Gastrocnemius medialis (tissue), 4 donors: ENCODE data around the gene RCAN2. TPM values are rescaled to one million over a fixed set of nuclear protein-coding genes. Genes with fewer than 3 reads are reported as not detected.

Experiments
- ATAC-seq, 2 donors: fragments of 150-250 bp; one replicate each; pipeline ENCODE4 v1.9.1; 2016
- DNase-seq, 2 donors: peaks; one replicate each; pipeline ENCODE4 v3.0.0-alpha.2; 2019
- H3K27ac ChIP-seq, 4 donors: fragments of 200-600 bp; sonication (generic); 1 replicate in 1 of 4; 2 replicates in 3 of 4; pipeline ENCODE4 v1.5.1; 2016 to 2018; ENCODE audit warnings: mild to moderate bottlenecking in 2 of 4, moderate library complexity in 1 of 4
- H3K27me3 ChIP-seq, 3 donors: fragments of 200-600 bp; sonication (generic) in 2 of 3; 1 replicate in 1 of 3; 2 replicates in 2 of 3; pipeline versions ENCODE4 v1.5.1 to v1.6.0; 2016 to 2019; ENCODE audit warnings: mild to moderate bottlenecking in 1 of 3, moderate library complexity in 1 of 3
- H3K36me3 ChIP-seq, 2 donors: fragments of 200-600 bp; sonication (generic) in 1 of 2; one replicate each; pipeline ENCODE4 v1.5.1; 2017 to 2018
- H3K4me1 ChIP-seq, 2 donors: fragments of 200-600 bp; sonication (generic) in 1 of 2; one replicate each; pipeline ENCODE4 v1.5.1; 2016 to 2017; ENCODE audit warnings: mild to moderate bottlenecking in 2 of 2
- H3K4me3 ChIP-seq, 4 donors: fragments of 200-600 bp; sonication (generic) in 3 of 4; 1 replicate in 1 of 4; 2 replicates in 3 of 4; pipeline ENCODE4 v1.5.1; 2016 to 2019; ENCODE audit warnings: mild to moderate bottlenecking in 2 of 4
- H3K9me3 ChIP-seq, 3 donors: fragments of 200-600 bp; sonication (generic) in 2 of 3; 1 replicate in 1 of 3; 2 replicates in 2 of 3; pipeline ENCODE4 v1.5.1; 2016 to 2019
- CTCF ChIP-seq, 5 experiments: fragments of 450-650 bp in 3 of 5; fragments of 200-600 bp in 2 of 5; sonication (generic) in 2 of 5; IDR thresholded peaks in 4 of 5; conservative IDR thresholded peaks in 1 of 5; 1 replicate in 4 of 5; 2 replicates in 1 of 5; pipeline ENCODE4 v1.5.1; 2016 to 2019; ENCODE audit warnings: antibody characterized with exemption in 5 of 5, mild to moderate bottlenecking in 3 of 5, moderate library complexity in 3 of 5
- POLR2A ChIP-seq, 2 donors: fragments of 450-650 bp; IDR thresholded peaks; one replicate each; pipeline ENCODE4 v1.6.1; 2017; ENCODE audit warnings: antibody characterized with exemption in 2 of 2, mild to moderate bottlenecking in 2 of 2, moderate library complexity in 2 of 2
- in situ Hi-C, 4 donors: fragments of 200-750 bp; cut with MboI; loops; one replicate each; pipeline versions ENCODE4 v1.15.0 to v1.8.0; 2017; ENCODE audit warnings: low sequenced_read_pairs in 4 of 4
- intact Hi-C: fragments of 100-400 bp; cut with DNase I; formaldehyde crosslinking; loops from one replicate; pipeline ENCODE4 v1.15.1; 2023; ENCODE audit warnings: low total_unique reads
- total RNA-seq, 4 donors: library from RNA; depleted of rRNA; stranded (reverse); fragments of >200 nt; gene quantifications; one replicate each; pipeline versions ENCODE4 v1.1.0 to v1.2.3, GENCODE V29; 2016

The RCAN2 gene
- total RNA-seq, 4 donors from 2014 or later: 26.2 to 88.8 (median 43.2) TPM

- ATAC-seq: no peak
- H3K4me1 ChIP-seq: peaks cover 5 to 21% of the 10 kb centered on the region in 2 donors
- no peaks in the 10 kb centered on the region for H3K9me3 ChIP-seq
- no peak overlapping the region for H3K27ac ChIP-seq
- no peaks in the 10 kb centered on the region for H3K27me3 ChIP-seq
- no peak for DNase-seq
- no peak overlapping the region for H3K4me3 ChIP-seq
- H3K36me3 ChIP-seq: no peaks in the 10 kb centered on the region
- in situ Hi-C loops: loop anchor here in 3 of 4 donors (10.0 to 25.0 kb wide), 3 partner anchors 121 to 422 kb away; no protein-coding TSS in a partner anchor
- no peak for TF ChIP-seq CTCF (IDR thresholded peaks at IDR 0.05 in 4 of 5, conservative IDR thresholded peaks at IDR 0.05 in 1 of 5)
- TF ChIP-seq POLR2A (IDR thresholded peaks at IDR 0.05): no peak
- intact Hi-C loops: no loop called here
Measured at GRCh38 chr6:46215777-46216176, 275.5 kb downstream of the RCAN2 start.

DNA sequence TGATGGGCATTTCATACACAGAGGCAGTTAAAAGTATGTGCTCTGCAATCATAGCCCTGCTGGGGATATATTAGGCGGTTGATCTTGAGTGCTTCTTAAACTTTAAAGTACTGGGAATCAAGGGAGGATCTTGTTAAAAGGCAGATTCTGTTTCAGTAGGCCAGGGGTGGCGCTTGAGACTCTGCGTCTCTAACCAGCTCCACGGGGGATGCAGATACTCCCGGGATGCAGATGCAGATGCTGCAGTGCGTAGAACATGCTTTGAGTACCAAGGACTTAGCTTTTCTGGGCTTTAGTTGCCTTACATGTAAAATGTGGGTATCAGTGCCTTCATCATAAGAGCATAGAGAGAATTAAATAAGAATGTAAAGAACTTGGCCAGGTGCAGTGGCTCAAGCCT, 276.0 kb downstream of the RCAN2 start:
- no peak overlapping the region for H3K27ac ChIP-seq
- peaks cover 5 to 21% of the 10 kb centered on the region in 2 donors for H3K4me1 ChIP-seq
- H3K9me3 ChIP-seq: no peaks in the 10 kb centered on the region
- DNase-seq (no peak), ATAC-seq (no peak)
- TF ChIP-seq CTCF (IDR thresholded peaks at IDR 0.05 in 4 of 5, conservative IDR thresholded peaks at IDR 0.05 in 1 of 5) (no peak), POLR2A (IDR thresholded peaks at IDR 0.05) (no peak)
- intact Hi-C loops: no loop called here
- no peaks in the 10 kb centered on the region for H3K36me3 ChIP-seq
- in situ Hi-C loops: loop anchor here in 3 of 4 donors (10.0 to 25.0 kb wide), 3 partner anchors 120 to 422 kb away; no protein-coding TSS in a partner anchor
- no peaks in the 10 kb centered on the region for H3K27me3 ChIP-seq
- no peak overlapping the region for H3K4me3 ChIP-seq

GRCh38 chr6:46211917-46212316, 279.3 kb downstream of the RCAN2 start:
- no peak for ATAC-seq
- Histone ChIP-seq H3K27ac (no peak overlapping the region), H3K36me3 (no peaks in the 10 kb centered on the region), H3K27me3 (no peaks in the 10 kb centered on the region), H3K4me1 (no peaks in the 10 kb centered on the region), H3K9me3 (no peaks in the 10 kb centered on the region), H3K4me3 (no peak overlapping the region)
- intact Hi-C loops: no loop called here
- TF ChIP-seq CTCF (IDR thresholded peaks at IDR 0.05 in 4 of 5, conservative IDR thresholded peaks at IDR 0.05 in 1 of 5) (no peak), POLR2A (IDR thresholded peaks at IDR 0.05) (no peak)
- in situ Hi-C loops: loop anchor here in 3 of 4 donors (10.0 to 25.0 kb wide), 3 partner anchors 117 to 425 kb away; no protein-coding TSS in a partner anchor
- DNase-seq: no peak

DNA sequence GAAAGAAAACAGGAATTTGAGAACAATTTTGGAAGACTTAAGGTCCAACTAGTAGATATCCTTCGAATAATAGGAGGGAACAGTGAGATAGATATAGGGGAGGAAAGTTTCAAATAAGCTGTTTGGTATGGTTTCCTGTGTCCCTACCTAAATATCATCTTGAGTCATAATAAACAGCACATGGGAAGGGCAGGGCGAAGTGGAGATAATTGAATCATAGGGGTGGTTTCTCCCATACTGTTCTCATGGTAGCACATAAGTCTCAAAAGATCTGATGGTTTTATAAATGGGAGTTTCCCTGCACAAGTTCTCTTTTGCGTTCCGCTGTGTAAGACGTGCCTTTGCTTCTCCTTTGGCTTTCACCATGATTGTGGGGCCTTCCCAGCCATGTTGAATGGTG, 281.0 kb downstream of the RCAN2 start:
- H3K4me1 ChIP-seq: no peaks in the 10 kb centered on the region
- no peak overlapping the region for H3K4me3 ChIP-seq
- in situ Hi-C loops (loop anchor here in 3 of 4 donors (10.0 to 25.0 kb wide), 3 partner anchors 115 to 427 kb away; no protein-coding TSS in a partner anchor), intact Hi-C loops (no loop called here)
- H3K9me3 ChIP-seq: no peaks in the 10 kb centered on the region
- H3K36me3 ChIP-seq: no peaks in the 10 kb centered on the region
- no peak overlapping the region for H3K27ac ChIP-seq
- no peaks in the 10 kb centered on the region for H3K27me3 ChIP-seq
- DNase-seq: no peak
- no peak for TF ChIP-seq CTCF (IDR thresholded peaks at IDR 0.05 in 4 of 5, conservative IDR thresholded peaks at IDR 0.05 in 1 of 5)
- TF ChIP-seq POLR2A (IDR thresholded peaks at IDR 0.05): no peak
- no peak for ATAC-seq

- Histone ChIP-seq H3K4me3 (no peak overlapping the region), H3K4me1 (peaks cover 0 to 6% of the 10 kb centered on the region in 2 donors), H3K36me3 (no peaks in the 10 kb centered on the region), H3K27me3 (no peaks in the 10 kb centered on the region), H3K9me3 (no peaks in the 10 kb centered on the region), H3K27ac (no peak overlapping the region)
- intact Hi-C loops: no loop called here
- no peak for ATAC-seq
- in situ Hi-C loops: loop anchor here in 3 of 4 donors (10.0 to 25.0 kb wide), 3 partner anchors 114 to 429 kb away; no protein-coding TSS in a partner anchor
- no peak for DNase-seq
- TF ChIP-seq POLR2A (IDR thresholded peaks at IDR 0.05) (no peak), CTCF (IDR thresholded peaks at IDR 0.05 in 4 of 5, conservative IDR thresholded peaks at IDR 0.05 in 1 of 5) (no peak)
Measured at GRCh38 chr6:46208303-46208702, 282.9 kb downstream of the RCAN2 start.
